DND-41 (cell line): ENCODE measurements around the gene REST.
"Not testable (repeated sequence)": the region's sequence is repeated elsewhere in the genome, so short reads cannot be mapped to it uniquely, and the experiment has no call there.

Source experiments
- ATAC-seq: fragments of 200-7000 bp; cut with Tn5 transposase; 3 replicates; pipeline ENCODE4 v1.9.1; 2021; ENCODE audit warnings: low read depth; ENCODE audit not compliant: insufficient read depth
- DNase-seq: peaks from one replicate; pipeline ENCODE4 v3.0.0-alpha.2; 2020
- H2AFZ ChIP-seq: 2 replicates; pipeline ENCODE4 v1.6.0; 2012; ENCODE audit warnings: low read depth, low read length
- H3K27ac ChIP-seq: 2 replicates; pipeline ENCODE4 v1.5.1; 2012; ENCODE audit warnings: low read length, inconsistent platforms
- H3K27me3 ChIP-seq: fragments of 200-600 bp; sonication (generic); 2 replicates; pipeline ENCODE4 v1.6.0; 2012; ENCODE audit warnings: low read length, mild to moderate bottlenecking, inconsistent platforms; ENCODE audit not compliant: insufficient read depth, poor library complexity
- H3K36me3 ChIP-seq: 2 replicates; pipeline ENCODE4 v1.5.1; 2012; ENCODE audit warnings: low read length, inconsistent platforms; ENCODE audit not compliant: insufficient read depth
- H3K4me1 ChIP-seq: 2 replicates; pipeline ENCODE4 v1.5.1; 2012; ENCODE audit warnings: mild to moderate bottlenecking, low read length; ENCODE audit not compliant: insufficient read depth
- H3K4me2 ChIP-seq: 2 replicates; pipeline ENCODE4 v1.6.0; 2012; ENCODE audit warnings: mild to moderate bottlenecking, moderate library complexity, low read length, inconsistent platforms; ENCODE audit not compliant: insufficient read depth
- H3K4me3 ChIP-seq, 2 experiments: fragments of 200-600 bp in 1 of 2; shearing (Covaris generic) in 1 of 2; 2 replicates each; pipeline ENCODE4 v1.5.1; 2012 to 2016; ENCODE audit warnings: inconsistent platforms in 2 of 2, low read length in 2 of 2, mild to moderate bottlenecking in 2 of 2, low read depth in 1 of 2, moderate library complexity in 1 of 2
- H3K79me2 ChIP-seq: 2 replicates; pipeline ENCODE4 v1.6.0; 2012; ENCODE audit warnings: low read length, inconsistent platforms; ENCODE audit not compliant: insufficient read depth
- H3K9ac ChIP-seq: 2 replicates; pipeline ENCODE4 v1.6.0; 2012; ENCODE audit warnings: low read depth, mild to moderate bottlenecking, inconsistent platforms, low read length, moderate library complexity
- H3K9me3 ChIP-seq: 2 replicates; pipeline ENCODE4 v1.5.1; 2012; ENCODE audit warnings: low read length, moderate library complexity, mild to moderate bottlenecking, inconsistent platforms; ENCODE audit not compliant: insufficient read depth, severe bottlenecking
- H4K20me1 ChIP-seq: 2 replicates; pipeline ENCODE4 v1.6.0; 2012; ENCODE audit warnings: low read length; ENCODE audit not compliant: insufficient read depth
- CTCF ChIP-seq: IDR thresholded peaks from 2 replicates; pipeline ENCODE4 v1.5.1; 2012; ENCODE audit warnings: borderline replicate concordance, low read length, moderate library complexity, mild to moderate bottlenecking; ENCODE audit not compliant: poor library complexity, severe bottlenecking; ENCODE audit errors: extremely low read depth
- EZH2 ChIP-seq: IDR thresholded peaks from 3 replicates; pipeline ENCODE4 v1.6.1; 2012; ENCODE audit warnings: borderline replicate concordance, low read depth, mild to moderate bottlenecking, moderate library complexity, low read length, inconsistent platforms; ENCODE audit not compliant: severe bottlenecking

The REST gene

GRCh38 chr4:56909086-56909894, 1.6 kb downstream of the REST start:
- peak overlapping the region; percentile 98 for H3K9ac ChIP-seq
- H3K79me2 ChIP-seq: peaks cover 62% of the 10 kb centered on the region
- peaks cover 26% of the 10 kb centered on the region for H4K20me1 ChIP-seq
- H3K27ac ChIP-seq: peak overlapping the region; percentile 98
- no peaks in the 10 kb centered on the region for H3K9me3 ChIP-seq
- peak overlapping the region; percentile 90 for H2AFZ ChIP-seq
- H3K4me1 ChIP-seq: peaks cover 53% of the 10 kb centered on the region
- peak overlapping the region; percentile 85 for H3K4me2 ChIP-seq
- peaks cover 33% of the 10 kb centered on the region for H3K36me3 ChIP-seq
- ATAC-seq (peak; percentile 32), DNase-seq (peak; percentile 63)
- peak overlapping the region; percentile 73 to 93 for H3K4me3 ChIP-seq
- no peaks in the 10 kb centered on the region for H3K27me3 ChIP-seq
- TF ChIP-seq CTCF (no peak), EZH2 (no peak)

- Histone ChIP-seq H3K4me3 (peak overlapping the region; percentile 73 to 93), H3K79me2 (peaks cover 73% of the 10 kb centered on the region), H3K4me2 (peak overlapping the region; percentile 85), H3K4me1 (peaks cover 55% of the 10 kb centered on the region), H3K27me3 (no peaks in the 10 kb centered on the region), H3K27ac (peak overlapping the region; percentile 98), H3K36me3 (peaks cover 39% of the 10 kb centered on the region), H4K20me1 (peaks cover 32% of the 10 kb centered on the region), H3K9me3 (no peaks in the 10 kb centered on the region), H2AFZ (no peak overlapping the region), H3K9ac (peak overlapping the region; percentile 98)
- no peak for ATAC-seq
- TF ChIP-seq CTCF: no peak
- DNase-seq: no peak
These were observed 2.7 kb downstream of the REST start for GRCh38 chr4:56910172-56910967.

- H3K4me1 ChIP-seq: peaks cover 50% of the 10 kb centered on the region
- peak overlapping the region; percentile 42; the same call in 1 of the 2 replicates for H3K4me2 ChIP-seq
- no peak for DNase-seq
- no peak overlapping the region for H3K4me3 ChIP-seq
- H3K27me3 ChIP-seq: no peaks in the 10 kb centered on the region
- peaks cover 60% of the 10 kb centered on the region for H4K20me1 ChIP-seq
- H3K9me3 ChIP-seq: no peaks in the 10 kb centered on the region
- peaks cover 71% of the 10 kb centered on the region for H3K36me3 ChIP-seq
- no peak overlapping the region for H2AFZ ChIP-seq
- no peak for ATAC-seq
- TF ChIP-seq CTCF (no peak), EZH2 (no peak)
- H3K79me2 ChIP-seq: peaks cover 100% of the 10 kb centered on the region
- no peak overlapping the region for H3K27ac ChIP-seq
- H3K9ac ChIP-seq: no peak overlapping the region
These were observed 6.6 kb downstream of the REST start for GRCh38 chr4:56914336-56914735.

GRCh38 chr4:56914977-56915376, 7.3 kb downstream of the REST start:
- H2AFZ ChIP-seq, H3K9ac ChIP-seq, ATAC-seq, DNase-seq, H3K27me3 ChIP-seq, H3K4me2 ChIP-seq, H3K27ac ChIP-seq, H3K9me3 ChIP-seq, H3K4me3 ChIP-seq: not testable (repeated sequence)
- peaks cover 100% of the 10 kb centered on the region for H3K79me2 ChIP-seq
- peaks cover 61% of the 10 kb centered on the region for H4K20me1 ChIP-seq
- H3K4me1 ChIP-seq: peaks cover 47% of the 10 kb centered on the region
- H3K36me3 ChIP-seq: peaks cover 77% of the 10 kb centered on the region
